Measurements from ENCODE around the gene NT5C2.
"Not testable (repeated sequence)": the region's sequence is repeated elsewhere in the genome, so short reads cannot be mapped to it uniquely, and the experiment has no call there.

Gene NT5C2

GRCh38 chr10:103202319-103202718, 9.2 kb upstream of the NT5C2 start:
- no peak for DNase-seq (ENCODE audit: low read depth, low spot score)

DNA sequence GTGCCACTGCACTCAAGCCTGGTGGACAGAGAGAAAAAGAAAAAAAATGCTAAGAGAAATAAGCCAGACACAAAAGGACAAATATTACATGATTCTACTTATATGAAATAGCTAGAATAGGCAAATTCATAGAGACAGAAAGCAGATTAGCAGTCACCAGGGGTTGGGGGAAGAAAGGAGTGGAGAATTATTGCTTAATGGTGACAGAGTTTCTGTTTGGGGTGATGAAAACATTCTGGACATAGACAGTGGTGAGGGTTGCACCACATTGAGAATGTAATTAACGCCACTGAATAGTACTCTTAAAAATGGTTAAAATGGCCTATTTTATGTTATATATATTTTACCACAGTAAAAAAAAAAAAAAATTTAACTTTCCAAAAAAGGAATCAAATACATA, 6.4 kb upstream of the NT5C2 start:
- DNase-seq (ENCODE audit: low read depth, low spot score): no peak

DNA sequence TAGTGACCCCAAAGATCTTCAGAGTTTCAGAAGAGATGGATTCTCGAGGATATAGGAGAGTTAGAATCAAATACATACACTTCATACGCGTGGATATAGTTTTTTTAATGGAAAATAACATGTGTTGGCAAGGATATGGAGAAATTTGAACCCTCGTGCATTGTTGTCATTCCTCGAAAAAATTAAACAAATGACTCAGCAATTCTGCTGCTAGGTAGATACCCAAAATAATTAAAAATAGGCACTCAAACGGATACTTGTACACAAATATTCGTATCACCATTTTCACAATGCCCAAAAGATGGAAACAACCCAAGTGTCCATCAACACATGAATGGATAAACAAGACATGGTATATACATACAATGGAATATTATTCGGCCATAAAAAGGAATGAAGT, 5.6 kb upstream of the NT5C2 start:
- DNase-seq (ENCODE audit: low read depth, low spot score): no peak

DNA sequence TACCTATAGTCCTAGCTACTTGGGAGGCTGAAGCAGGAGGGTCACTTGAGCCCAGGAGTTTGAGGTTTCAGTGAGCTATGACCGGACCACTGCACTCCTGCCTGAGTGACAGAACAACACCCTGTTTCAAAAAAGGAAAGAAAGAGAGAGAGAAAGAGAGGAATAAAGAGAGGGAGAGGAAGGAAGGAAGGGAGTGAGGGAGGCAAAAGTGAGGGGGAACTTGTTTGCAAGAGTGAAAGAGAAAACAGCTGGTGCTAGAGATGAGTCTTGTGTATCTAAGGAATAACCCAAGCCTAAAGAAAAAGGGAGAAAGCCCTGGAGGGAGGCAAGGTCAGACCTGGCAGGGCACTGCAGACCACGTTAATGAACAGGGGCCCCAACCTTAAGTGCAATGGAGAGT, 4.8 kb upstream of the NT5C2 start:
- no peak for DNase-seq (ENCODE audit: low read depth, low spot score)

- no peak for DNase-seq (ENCODE audit: low read depth, low spot score)
Measured at GRCh38 chr10:103197174-103197573, 4.1 kb upstream of the NT5C2 start.

GRCh38 chr10:103196516-103196915, 3.4 kb upstream of the NT5C2 start:
- no peak for DNase-seq (ENCODE audit: low read depth, low spot score)

DNA sequence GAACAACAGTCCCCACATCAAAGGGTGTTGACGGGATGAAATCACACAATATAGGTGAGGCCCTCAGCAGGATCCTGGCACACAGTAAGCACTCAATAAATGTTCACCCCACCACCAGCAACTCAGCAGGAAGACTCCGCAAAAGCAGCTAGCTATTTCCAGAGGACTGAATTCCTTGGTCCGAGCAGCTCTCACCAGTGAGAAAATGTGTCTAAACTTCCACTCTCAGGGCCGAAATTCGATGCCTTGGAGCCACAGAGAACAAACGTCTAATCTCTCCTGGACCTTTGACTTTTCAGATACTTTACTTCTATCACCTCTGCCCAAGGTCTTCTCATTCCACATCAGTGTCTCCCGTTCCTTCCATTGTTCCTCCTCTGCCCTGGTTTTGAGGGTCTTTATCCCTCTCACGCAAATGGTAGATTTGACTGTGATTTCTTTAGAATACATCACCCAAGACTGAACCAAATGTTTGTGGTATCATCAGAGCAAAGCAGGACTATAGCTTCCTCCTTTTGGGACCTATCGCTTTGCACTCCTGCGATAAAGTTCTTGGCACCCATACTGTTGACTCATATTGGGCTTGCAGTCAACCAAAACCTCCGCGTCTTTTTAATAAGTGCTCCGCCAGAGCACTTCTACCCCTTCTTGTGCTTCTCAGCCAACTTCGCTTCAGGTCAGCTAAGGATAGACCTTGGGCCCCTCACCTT, 903 bp upstream of the NT5C2 start:
- no peak for DNase-seq (ENCODE audit: low read depth, low spot score)

GRCh38 chr10:103192451-103193106, 493 bp downstream of the NT5C2 start:
- DNase-seq (ENCODE audit: low read depth, low spot score): peak; percentile 86

DNA sequence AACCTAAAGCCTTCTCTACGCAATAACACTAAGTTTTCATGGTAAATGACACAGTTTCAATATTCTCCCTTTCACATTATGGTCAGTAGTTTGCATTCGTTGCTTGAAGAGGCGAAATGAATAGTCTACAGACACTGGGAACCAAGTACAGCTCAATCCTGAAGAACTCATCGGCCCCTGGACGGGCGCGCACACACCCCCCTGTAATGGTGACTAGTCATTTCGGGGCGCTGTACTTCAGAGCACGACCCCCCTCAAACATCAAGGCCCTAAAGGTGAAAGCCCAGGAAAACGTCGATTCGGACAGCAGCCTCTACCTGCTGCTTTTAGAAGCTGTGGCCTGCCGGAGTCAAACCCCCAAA, 1.0 kb downstream of the NT5C2 start:
- no peak for DNase-seq (ENCODE audit: low read depth, low spot score)

- DNase-seq (ENCODE audit: low read depth, low spot score): not testable (repeated sequence)
Measured at GRCh38 chr10:103191198-103191597, 1.9 kb downstream of the NT5C2 start.

- no peak for DNase-seq (ENCODE audit: low read depth, low spot score)
Measured at GRCh38 chr10:103188853-103189252, 4.2 kb downstream of the NT5C2 start.

GRCh38 chr10:103186128-103186527, 6.9 kb downstream of the NT5C2 start:
- no peak for DNase-seq (ENCODE audit: low read depth, low spot score)

GRCh38 chr10:103184615-103185014, 8.5 kb downstream of the NT5C2 start:
- no peak for DNase-seq (ENCODE audit: low read depth, low spot score)

- DNase-seq (ENCODE audit: low read depth, low spot score): not testable (repeated sequence)
Measured at GRCh38 chr10:103183991-103184451, 9.1 kb downstream of the NT5C2 start.

DNA sequence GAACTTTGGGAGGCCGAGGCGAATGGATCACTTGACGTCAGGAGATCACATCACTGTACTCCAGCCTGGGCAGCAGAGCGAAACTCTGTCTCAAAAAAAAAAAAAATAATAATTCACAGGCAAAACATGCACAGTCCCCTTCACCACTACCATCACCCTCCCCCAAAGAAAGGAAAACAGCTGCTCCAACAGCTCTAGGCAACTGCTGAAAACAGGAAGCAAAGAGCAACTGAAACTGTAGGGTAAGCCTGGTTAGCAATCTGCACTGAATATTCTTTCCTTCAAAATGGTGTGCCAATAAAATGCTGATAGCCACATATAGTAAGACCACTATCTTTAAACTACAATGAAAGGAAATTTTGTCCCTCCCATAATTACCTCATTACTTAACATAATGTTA, 11.8 kb downstream of the NT5C2 start:
- DNase-seq (ENCODE audit: low read depth, low spot score): no peak

DNA sequence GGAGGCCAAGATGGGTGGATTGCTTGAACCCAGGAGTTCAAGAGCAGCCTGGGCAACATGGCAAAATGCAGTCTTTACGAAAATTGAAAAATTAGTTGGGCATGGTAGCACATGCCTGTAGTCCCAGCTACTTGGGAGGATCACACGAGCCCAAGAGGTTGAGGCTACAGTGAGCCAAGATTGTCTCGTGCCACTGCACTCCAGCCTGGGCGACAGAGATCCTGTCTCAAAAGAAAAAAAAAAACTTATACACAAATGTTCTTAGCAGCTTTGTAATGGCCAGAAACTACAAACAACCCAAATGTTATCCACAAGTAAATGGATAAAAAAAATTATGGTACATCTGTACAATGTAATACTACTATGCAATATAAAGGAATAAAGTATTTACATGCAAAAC, 12.6 kb downstream of the NT5C2 start:
- DNase-seq (ENCODE audit: low read depth, low spot score): no peak

DNA sequence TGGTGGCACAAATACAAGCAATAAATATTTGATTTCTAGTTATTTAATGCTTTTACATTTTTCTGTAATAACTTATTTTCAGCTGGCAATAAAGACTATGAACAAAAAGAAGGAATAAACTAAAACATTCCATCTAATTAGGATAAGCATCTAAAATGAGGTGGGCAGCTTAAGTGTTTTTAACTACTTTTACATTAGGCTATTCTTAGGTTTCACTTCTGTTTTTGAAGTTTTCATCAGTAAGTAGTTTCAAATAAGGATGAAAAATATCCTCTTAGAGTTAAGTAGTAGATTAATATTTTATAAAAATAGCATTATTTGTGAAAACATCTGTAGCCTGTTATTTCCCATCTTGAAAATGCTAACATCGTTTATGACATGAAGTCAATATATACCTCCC, 15.9 kb downstream of the NT5C2 start:
- no peak for DNase-seq (ENCODE audit: low read depth, low spot score)

DNA sequence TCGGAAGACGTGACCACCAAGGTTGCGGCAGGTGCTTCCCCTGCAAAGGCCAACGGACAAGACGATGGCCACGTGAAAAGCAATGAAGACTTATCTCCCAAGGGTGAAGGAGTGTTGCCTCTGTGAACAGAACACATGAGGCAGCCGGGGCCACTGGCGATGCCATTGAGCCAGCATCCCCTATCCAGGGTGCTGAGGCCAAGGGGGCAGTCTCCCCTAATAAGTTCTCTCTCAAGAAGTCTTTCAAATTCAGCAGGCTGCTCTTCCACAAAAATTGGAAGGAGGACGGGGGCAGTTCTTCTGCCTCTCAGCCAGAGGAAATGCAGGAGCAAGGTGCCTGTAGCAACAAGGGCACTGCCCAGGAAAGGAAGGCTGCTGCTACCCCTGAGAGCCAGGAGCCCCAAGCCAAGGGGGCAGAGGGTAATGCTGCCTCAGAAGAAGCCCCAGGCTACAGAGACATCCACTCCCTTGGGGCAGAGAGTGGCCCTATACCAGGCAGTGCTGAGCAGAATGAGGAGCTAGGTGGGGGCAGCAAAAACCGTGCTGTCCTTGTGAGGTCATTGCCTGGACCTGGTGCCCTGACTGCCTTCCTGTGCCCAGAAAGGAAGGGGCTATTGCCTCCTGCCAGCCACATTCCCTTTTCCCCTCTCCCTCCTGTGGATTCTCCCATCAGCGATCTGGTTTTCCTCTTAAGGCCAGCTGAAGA, 17.3 kb downstream of the NT5C2 start:
- no peak for DNase-seq (ENCODE audit: low read depth, low spot score)

DNA sequence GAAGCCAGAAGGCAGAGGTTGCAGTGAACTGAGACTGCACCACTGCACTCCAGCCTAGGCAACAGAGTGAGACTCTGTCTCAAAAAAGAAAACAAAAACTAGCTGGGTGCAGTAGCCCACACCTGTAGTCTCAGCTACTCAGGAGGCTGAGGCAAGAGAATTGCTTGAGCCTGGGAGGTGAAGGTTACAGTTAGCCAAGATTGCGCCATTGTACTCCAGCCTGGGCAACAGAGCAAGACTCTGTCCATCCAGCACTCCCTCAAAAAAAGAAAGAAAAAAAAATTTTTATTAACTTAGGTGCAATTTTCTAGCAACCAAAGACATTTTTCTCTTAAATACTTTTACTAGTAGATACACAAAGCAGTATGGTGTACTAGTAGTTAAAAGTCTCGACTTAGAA, 18.7 kb downstream of the NT5C2 start:
- not testable (repeated sequence) for DNase-seq (ENCODE audit: low read depth, low spot score)

- DNase-seq (ENCODE audit: low read depth, low spot score): no peak
Measured at GRCh38 chr10:103171278-103171677, 21.8 kb downstream of the NT5C2 start.

- no peak for DNase-seq (ENCODE audit: low read depth, low spot score)
Measured at GRCh38 chr10:103168438-103168837, 24.6 kb downstream of the NT5C2 start.

DNA sequence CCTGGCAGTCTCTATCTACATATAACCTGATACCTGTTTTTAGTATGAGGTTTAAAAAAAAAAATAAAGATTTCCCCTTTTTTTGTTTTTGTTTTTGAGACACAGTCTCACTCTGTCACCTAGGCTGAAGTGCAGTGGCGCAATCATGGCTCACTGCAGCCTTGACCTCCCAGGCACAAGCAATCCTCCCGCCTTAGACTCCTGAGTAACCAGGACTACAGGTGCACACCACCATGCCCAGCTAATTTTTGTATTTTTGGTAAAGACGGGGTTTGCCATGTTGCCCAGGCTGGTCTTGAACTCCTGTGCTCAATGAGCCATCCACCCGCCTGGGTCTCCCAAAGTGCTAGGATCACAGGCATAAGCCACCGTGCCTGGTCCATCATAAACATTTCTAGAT, 25.5 kb downstream of the NT5C2 start:
- DNase-seq (ENCODE audit: low read depth, low spot score): not testable (repeated sequence)

- DNase-seq (ENCODE audit: low read depth, low spot score): no peak
Measured at GRCh38 chr10:103166523-103166922, 26.5 kb downstream of the NT5C2 start.

Data from ELF-1 (cell line).